HG03342 (cell line): ENCODE results near the gene DMAC2L.
A peak's percentile ranks its signal among the peaks of the same experiment; 100 is the strongest.
"Not testable (repeated sequence)": the region's sequence is repeated elsewhere in the genome, so short reads cannot be mapped to it uniquely, and the experiment has no call there.

Experiments used
- ATAC-seq: cut with Tn5 transposase; IDR thresholded peaks from one replicate; pipeline ENCODE4 v1.9.1; 2021; ENCODE audit warnings: mild to moderate bottlenecking, moderate library complexity; ENCODE audit not compliant: unreplicated experiment

Gene DMAC2L

DNA sequence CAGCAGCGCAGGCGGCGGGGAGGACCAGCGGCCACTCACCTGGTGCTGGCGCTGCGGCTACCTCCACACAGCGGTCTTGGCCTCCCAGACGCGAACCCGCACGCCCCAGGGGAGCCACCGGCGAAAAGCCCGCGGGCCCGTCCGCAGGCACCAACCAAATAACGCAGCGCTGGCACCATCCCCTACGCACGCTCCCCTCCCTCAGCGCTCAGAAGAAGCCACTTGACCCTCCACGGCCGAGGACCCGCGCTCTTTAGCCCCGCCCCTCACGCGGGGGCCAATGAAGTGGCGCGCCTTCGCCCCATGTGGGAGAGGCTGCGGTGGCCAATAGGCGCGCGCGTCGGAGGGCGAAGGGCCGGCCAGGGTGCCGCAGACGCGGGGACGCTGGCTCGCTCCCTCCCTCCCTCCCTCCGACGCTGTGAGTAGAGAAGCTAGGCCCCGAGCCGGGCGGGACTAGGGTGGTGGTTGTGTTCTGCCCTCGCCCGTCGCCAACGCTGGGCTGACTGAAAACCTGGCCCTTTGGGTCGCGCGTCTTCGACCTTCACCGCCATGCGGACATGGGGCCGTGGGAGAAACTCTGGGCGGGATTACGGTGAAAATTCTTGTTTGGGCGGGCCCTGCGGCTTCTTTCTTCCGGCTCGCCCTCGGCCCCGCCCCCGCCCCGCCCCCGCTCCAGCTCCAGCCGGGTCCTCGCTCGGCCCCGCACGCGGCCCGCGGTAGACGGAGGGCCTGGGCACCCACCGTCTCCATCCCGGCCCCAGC lies at the start of gene DMAC2L, which contains the start of gene L2HGDH:
TSS of gene DMAC2L (plus strand) at position 353 of the 762 bp plus-strand sequence. CDS start 9,164 bp downstream, outside the sequence.
TSS of gene L2HGDH (minus strand) at position 258 of the 762 bp plus-strand sequence. CDS start at position 179, 79 bp downstream.
- peak; percentile 94 for ATAC-seq

GRCh38 chr14:50262865-50263264 lies 49.3 kb upstream of the DMAC2L start:
- ATAC-seq = no peak

GRCh38 chr14:50263321-50263720 lies 48.8 kb upstream of the DMAC2L start:
- ATAC-seq = no peak

DNA sequence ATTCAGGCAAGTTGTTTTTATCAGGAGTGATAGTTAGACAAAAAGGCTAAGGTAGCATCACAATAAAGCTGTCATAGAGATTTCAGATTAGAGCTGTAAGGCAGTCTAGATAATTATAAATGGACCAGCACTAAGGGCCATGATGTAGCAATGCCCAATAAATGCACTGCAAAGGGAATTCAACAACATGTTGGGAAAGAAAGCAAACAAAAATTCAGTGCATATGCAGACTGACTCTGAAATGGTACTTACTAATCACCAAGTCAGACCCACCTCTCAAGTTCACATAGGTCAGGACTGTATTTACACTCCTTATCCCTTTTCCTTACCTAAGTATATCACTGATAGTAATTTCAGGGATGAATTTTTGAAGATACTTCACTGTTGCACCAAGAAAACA lies 47.1 kb upstream of the DMAC2L start:
- ATAC-seq = no peak

GRCh38 chr14:50270932-50271331 lies 41.2 kb upstream of the DMAC2L start:
- no peak for ATAC-seq

- ATAC-seq = no peak
Measured at GRCh38 chr14:50272498-50272897, 39.6 kb upstream of the DMAC2L start.

GRCh38 chr14:50285861-50286260 lies 26.3 kb upstream of the DMAC2L start:
- ATAC-seq = no peak

GRCh38 chr14:50288146-50288545 lies 24.0 kb upstream of the DMAC2L start:
- ATAC-seq = no peak

DNA sequence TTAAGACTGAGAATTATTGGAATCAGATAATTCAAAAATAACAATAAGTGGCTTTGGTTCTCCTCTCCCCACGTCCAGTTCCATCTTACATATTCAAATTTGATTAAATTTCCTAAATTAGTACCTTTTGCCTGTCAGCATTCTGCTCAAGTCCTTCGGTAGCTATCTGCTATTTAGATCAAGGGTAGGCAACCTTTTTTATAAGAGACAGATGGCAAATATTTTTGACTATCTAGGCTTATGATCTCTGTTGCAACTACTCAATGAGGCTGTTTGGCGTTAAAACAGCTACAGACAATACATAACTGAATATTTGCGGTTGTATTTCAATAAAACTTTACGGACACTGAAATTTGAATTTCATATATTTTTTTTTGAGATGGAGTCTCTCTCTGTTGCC lies 21.8 kb upstream of the DMAC2L start:
- ATAC-seq = no peak

DNA sequence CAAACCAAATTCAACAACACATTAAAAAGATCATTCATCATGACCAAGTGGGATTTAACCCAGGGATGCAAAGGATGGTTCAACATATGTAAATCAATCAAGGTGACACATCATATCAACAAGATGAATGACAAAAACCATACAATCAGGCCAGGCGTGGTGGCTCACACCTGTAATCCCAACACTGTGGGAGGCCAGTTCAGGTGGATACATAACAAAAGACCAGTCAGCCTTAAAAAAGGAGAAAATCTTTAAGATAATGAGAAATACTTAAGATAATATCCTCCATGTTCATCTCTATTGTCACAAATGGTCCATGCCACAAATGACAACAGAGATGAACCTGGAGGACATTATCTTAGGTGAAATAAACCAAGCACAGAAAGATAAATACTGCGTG lies 12.5 kb upstream of the DMAC2L start:
- ATAC-seq = no peak

DNA sequence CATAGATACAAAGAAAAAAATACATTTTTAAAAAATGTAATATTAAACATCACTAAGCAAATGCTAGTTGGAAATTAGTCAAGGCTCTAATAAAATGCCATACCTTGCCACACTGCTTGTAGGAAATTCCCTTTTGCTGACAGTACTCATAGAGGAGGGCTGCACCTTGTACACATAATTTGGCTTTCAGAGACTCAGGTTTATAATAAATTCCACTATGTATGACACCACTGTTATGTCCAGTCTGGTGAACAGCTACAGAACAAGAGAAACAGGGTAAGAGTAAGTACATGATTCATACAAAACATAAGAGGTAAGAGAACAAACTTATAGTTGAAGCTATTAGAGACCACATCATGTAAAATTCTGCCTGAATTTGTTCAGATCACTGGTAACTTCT lies 10.2 kb upstream of the DMAC2L start:
- no peak for ATAC-seq

- no peak for ATAC-seq
Measured at GRCh38 chr14:50303744-50304471, 8.2 kb upstream of the DMAC2L start.

- no peak for ATAC-seq
Measured at GRCh38 chr14:50308363-50308915, 3.7 kb upstream of the DMAC2L start.

- no peak for ATAC-seq
Measured at GRCh38 chr14:50310445-50310844, 1.7 kb upstream of the DMAC2L start.

GRCh38 chr14:50311337-50311971 lies 670 bp upstream of the DMAC2L start:
- peak; percentile 1 for ATAC-seq

DNA sequence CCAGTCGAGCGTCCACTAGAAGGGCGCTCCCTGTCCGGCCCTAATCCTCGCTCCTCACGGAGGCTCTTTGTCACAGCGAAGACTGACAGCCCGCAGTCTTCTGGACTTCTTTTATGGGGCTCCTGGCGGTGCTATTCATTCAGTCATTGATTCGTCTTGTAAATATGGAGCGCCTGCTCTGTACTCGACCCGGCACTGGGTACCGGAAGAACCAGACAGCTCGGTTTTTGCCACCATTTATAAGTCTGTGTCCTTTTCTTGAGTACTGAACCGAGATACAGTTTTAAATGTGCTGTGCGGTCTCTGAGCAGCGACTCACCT lies 570 bp downstream of the DMAC2L start:
- peak; percentile 28 for ATAC-seq

GRCh38 chr14:50314098-50314497 lies 2.0 kb downstream of the DMAC2L start:
- ATAC-seq = not testable (repeated sequence)

DNA sequence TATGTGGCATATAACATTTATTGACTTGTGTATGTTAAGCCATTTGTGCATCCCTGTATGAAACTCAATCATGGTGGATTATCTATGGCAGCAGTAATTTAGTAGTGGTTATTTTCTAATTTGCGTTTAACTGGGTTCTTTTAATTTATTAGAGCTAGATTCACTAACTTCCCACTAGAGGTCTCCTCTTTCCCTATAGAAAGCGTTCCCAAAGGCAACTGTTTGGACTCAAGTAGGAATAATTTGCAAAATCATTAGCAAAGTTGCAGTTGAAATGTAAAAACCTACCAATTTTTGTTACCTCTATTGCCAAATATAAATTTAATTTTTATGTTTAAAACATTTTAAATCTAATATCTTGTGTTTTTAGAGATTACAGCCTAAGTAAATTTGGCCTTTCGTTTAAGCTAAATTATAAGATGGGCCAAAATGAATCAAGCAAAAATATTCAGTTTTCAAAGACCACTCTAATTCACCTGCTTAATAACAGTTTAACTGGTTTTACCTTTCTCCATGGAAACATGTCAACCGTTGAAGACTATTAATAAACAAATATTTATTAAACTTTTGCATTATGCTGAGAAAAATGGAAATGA lies 6.0 kb downstream of the DMAC2L start:
- ATAC-seq = no peak

DNA sequence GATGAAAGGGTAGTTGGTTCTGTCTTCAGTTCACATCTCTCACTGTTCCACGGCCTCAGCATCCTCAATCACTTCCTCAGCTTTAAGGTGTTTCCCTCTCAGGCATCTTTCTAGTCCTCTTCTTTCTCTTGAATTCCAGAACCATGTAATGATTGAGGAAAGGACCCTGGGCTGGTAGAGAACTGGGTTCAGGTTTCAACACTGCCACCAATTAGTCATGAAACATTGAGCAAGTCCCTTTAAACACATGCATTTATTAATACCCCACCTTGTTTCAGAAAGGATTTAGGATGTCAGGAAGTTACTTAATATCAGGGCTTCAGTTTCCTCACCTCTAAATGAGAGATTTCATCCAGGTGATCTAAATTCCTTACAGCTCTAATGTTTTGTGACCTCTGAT lies 7.2 kb downstream of the DMAC2L start:
- ATAC-seq = no peak

- no peak for ATAC-seq
Measured at GRCh38 chr14:50319721-50320120, 7.6 kb downstream of the DMAC2L start.

DNA sequence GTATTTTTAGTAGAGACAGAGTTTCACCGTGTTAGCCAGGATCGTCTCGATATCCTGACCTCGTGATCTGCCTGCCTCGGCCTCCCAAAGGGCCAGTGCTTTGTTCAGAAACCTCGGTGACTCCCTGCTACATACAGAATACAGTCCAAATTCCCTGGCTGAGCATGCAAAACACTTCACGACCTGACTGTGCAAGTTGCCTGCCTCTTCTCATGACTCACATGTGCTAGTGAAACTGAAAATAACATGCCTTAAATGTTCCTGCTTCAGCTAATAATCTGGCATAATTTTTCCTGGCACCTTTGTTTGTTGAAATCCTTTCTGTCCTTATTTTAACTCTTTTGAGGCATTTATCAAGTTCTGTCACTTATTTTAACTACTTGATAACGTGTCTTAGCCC lies 8.2 kb downstream of the DMAC2L start:
- ATAC-seq = peak; percentile 41
